ENCODE measurements around the gene COQ2.

COQ2 gene

DNA sequence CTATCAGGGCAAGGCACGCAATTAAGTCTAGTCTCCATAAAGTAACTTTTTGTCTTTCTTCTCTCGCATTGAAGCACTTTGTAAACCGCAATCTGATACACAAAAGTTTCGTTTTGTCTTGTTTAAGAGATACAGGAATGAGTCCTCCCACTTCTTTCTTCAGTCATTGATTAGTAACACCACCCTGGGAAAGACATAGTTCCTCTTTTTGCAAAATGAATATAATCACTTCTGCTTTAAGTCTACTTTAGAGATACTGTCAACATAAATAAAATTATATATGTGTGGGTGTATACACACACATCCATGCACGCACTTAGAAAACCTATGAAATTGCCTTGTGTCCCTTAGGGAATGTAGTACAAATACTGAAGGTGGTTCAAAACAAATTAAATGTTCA lies 11.7 kb downstream of the COQ2 start:
- H3K36me3 ChIP-seq (ENCODE audit: control insufficient read depth, insufficient read depth, low read length): no peaks in the 10 kb centered on the region
- TF ChIP-seq, protein P1, sequence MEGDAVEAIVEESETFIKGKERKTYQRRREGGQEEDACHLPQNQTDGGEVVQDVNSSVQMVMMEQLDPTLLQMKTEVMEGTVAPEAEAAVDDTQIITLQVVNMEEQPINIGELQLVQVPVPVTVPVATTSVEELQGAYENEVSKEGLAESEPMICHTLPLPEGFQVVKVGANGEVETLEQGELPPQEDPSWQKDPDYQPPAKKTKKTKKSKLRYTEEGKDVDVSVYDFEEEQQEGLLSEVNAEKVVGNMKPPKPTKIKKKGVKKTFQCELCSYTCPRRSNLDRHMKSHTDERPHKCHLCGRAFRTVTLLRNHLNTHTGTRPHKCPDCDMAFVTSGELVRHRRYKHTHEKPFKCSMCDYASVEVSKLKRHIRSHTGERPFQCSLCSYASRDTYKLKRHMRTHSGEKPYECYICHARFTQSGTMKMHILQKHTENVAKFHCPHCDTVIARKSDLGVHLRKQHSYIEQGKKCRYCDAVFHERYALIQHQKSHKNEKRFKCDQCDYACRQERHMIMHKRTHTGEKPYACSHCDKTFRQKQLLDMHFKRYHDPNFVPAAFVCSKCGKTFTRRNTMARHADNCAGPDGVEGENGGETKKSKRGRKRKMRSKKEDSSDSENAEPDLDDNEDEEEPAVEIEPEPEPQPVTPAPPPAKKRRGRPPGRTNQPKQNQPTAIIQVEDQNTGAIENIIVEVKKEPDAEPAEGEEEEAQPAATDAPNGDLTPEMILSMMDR (IDR thresholded peaks at IDR 0.05): no peak

DNA sequence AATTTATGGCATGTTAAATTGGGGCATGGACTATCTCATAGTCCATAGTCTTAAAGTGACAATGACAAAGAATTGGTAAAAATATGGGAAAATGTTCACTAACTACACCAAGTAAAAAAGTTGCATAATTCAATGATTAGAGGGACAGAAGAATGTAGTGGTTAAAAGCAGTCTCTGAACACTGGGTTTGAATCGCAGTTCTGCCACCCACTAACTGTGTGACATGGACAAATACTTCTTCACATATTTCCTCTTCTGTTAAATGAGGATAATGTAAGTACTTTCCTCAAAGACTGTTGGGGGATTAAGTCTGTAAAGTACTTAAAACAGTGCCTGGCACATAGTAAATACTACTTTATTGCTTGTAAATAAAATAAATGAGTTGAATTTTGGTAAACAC lies 15.3 kb downstream of the COQ2 start:
- Histone ChIP-seq H3K9me3 (ENCODE audit: control insufficient read depth, low read length) (no peaks in the 10 kb centered on the region), H3K9ac (no peak overlapping the region), H3K79me2 (no peaks in the 10 kb centered on the region), H3K36me3 (ENCODE audit: control insufficient read depth, insufficient read depth, low read length) (no peaks in the 10 kb centered on the region), H2AFZ (no peak overlapping the region), H3K4me3 (ENCODE audit: low read depth, low read length) (no peak overlapping the region), H3K27me3 (ENCODE audit: control insufficient read depth, insufficient read depth, low read length) (no peaks in the 10 kb centered on the region), H3K27ac (no peak overlapping the region), H3K4me1 (no peaks in the 10 kb centered on the region), H3K4me2 (ENCODE audit: low read length) (no peak overlapping the region)
- TF ChIP-seq, protein P1 (IDR thresholded peaks at IDR 0.05): no peak

More for the DNA sequence above, 11.7 kb downstream of the COQ2 start:
- Histone ChIP-seq H3K9me3 (ENCODE audit: control insufficient read depth, low read length) (no peaks in the 10 kb centered on the region), H3K79me2 (no peaks in the 10 kb centered on the region), H3K9ac (no peak overlapping the region), H3K4me1 (no peaks in the 10 kb centered on the region), H3K27me3 (ENCODE audit: control insufficient read depth, insufficient read depth, low read length) (no peaks in the 10 kb centered on the region), H3K4me2 (ENCODE audit: low read length) (no peak overlapping the region), H3K27ac (no peak overlapping the region), H3K4me3 (ENCODE audit: low read depth, low read length) (no peak overlapping the region), H2AFZ (no peak overlapping the region)

DNA sequence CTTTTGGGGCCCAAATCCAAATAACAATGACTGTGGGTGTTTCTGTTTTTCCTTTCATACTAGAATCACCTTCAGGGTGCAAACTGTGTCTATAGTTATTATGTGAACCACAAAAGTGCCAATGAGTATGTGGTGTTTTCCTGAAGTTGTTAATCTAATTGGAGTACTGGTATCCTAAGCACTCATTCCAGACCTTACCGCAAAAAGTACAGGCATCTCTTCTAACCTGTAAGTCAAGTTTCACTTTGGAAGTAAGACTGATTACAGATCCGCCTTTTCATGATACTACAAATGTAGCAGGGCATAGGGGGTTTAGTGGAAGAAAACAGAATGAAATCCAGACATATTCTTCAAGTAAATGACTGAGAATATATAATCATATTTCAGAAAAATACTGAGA lies 16.1 kb downstream of the COQ2 start:
- Histone ChIP-seq H2AFZ (no peak overlapping the region), H3K9me3 (ENCODE audit: control insufficient read depth, low read length) (no peaks in the 10 kb centered on the region), H3K4me3 (ENCODE audit: low read depth, low read length) (no peak overlapping the region), H3K27ac (no peak overlapping the region), H3K27me3 (ENCODE audit: control insufficient read depth, insufficient read depth, low read length) (no peaks in the 10 kb centered on the region), H3K36me3 (ENCODE audit: control insufficient read depth, insufficient read depth, low read length) (no peaks in the 10 kb centered on the region), H3K4me2 (ENCODE audit: low read length) (no peak overlapping the region), H3K9ac (no peak overlapping the region), H3K4me1 (no peaks in the 10 kb centered on the region), H3K79me2 (no peaks in the 10 kb centered on the region)
- TF ChIP-seq, protein P1 (IDR thresholded peaks at IDR 0.05): no peak

DNA sequence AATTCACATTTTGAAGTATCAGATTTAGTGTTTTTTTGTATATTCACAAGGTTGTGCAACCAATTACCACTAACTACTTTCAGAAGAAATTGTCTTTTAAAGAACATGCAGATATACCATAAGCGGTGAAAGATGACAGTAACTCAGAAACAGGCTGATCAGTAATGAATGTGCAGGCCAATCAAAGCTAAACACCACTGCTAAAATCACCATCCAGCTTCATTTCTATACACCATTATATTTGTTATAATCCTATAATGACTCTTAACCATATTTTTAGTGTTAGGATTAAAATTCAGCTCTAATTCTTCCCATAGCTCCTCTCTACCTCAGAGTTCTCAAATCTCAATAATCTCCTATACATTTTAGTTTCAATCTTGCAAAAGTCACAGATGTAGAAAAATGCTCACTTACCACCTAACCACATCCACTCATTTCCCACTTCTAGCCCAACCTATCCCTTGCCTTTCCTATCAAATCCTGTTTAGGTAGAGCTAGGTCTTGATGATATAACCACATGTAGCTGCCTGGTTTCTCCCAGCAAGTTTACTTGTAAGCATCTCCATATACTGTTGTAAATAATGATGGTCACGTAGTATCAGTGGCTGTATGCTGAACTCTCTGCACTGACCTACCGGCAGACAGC lies 16.6 kb downstream of the COQ2 start:
- H3K9ac ChIP-seq: no peak overlapping the region
- no peaks in the 10 kb centered on the region for H3K79me2 ChIP-seq
- H3K27ac ChIP-seq: no peak overlapping the region
- H3K9me3 ChIP-seq (ENCODE audit: control insufficient read depth, low read length): no peaks in the 10 kb centered on the region
- H3K4me3 ChIP-seq (ENCODE audit: low read depth, low read length): no peak overlapping the region
- H3K4me1 ChIP-seq: no peaks in the 10 kb centered on the region
- no peak overlapping the region for H2AFZ ChIP-seq
- H3K4me2 ChIP-seq (ENCODE audit: low read length): no peak overlapping the region
- no peaks in the 10 kb centered on the region for H3K36me3 ChIP-seq (ENCODE audit: control insufficient read depth, insufficient read depth, low read length)
- H3K27me3 ChIP-seq (ENCODE audit: control insufficient read depth, insufficient read depth, low read length): no peaks in the 10 kb centered on the region
- TF ChIP-seq, protein P1 (IDR thresholded peaks at IDR 0.05): no peak
